ENCODE results near the gene DMKN.

The DMKN gene

DNA sequence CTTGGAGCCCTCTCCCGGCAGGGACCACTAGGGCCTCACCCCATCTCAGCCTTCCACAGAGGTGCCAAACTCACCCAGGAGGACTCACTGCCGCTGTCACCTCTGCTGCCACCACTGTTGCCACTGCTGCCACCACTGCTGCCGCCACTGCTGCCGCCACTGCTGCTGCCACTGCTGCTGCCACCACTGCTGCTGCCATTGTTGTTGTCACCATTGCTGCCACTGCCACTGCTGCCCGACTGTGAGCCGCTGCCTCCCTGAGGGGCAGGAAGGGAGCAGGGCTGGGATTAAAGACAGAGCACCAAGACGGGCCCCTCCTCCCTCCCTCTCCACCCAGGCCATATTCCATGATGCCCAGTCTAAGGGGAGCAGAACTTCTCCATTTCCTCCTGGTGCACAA, 2.1 kb downstream of the DMKN start:
- no peak for FAIRE-seq
- TF ChIP-seq, protein P1, sequence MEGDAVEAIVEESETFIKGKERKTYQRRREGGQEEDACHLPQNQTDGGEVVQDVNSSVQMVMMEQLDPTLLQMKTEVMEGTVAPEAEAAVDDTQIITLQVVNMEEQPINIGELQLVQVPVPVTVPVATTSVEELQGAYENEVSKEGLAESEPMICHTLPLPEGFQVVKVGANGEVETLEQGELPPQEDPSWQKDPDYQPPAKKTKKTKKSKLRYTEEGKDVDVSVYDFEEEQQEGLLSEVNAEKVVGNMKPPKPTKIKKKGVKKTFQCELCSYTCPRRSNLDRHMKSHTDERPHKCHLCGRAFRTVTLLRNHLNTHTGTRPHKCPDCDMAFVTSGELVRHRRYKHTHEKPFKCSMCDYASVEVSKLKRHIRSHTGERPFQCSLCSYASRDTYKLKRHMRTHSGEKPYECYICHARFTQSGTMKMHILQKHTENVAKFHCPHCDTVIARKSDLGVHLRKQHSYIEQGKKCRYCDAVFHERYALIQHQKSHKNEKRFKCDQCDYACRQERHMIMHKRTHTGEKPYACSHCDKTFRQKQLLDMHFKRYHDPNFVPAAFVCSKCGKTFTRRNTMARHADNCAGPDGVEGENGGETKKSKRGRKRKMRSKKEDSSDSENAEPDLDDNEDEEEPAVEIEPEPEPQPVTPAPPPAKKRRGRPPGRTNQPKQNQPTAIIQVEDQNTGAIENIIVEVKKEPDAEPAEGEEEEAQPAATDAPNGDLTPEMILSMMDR (IDR thresholded peaks at IDR 0.05; ENCODE audit: insufficient read depth, missing control alignments) = no peak
- DNase-seq (ENCODE audit: insufficient read length, low spot score) = no peak

DNA sequence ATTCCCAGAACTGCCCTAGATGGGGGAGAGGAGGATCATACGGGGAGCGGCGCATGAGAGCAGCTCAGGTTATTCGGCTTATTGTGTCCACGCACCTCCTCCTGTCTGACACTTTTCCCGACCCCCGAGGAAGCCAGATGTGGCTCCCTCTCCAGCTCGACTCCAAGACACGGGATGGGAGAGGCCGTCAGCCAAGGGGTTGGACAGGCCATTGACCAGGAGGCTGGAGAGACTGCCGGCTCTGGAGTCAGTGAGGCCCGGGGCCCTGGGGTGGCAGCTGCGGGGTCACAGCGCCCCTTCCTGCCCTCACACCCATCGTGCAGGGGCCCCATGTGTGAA, 2.9 kb downstream of the DMKN start:
- DNase-seq (ENCODE audit: insufficient read length, low spot score) = no peak
- TF ChIP-seq, protein P1 (IDR thresholded peaks at IDR 0.05; ENCODE audit: insufficient read depth, missing control alignments) = no peak
- no peak for FAIRE-seq

DNA sequence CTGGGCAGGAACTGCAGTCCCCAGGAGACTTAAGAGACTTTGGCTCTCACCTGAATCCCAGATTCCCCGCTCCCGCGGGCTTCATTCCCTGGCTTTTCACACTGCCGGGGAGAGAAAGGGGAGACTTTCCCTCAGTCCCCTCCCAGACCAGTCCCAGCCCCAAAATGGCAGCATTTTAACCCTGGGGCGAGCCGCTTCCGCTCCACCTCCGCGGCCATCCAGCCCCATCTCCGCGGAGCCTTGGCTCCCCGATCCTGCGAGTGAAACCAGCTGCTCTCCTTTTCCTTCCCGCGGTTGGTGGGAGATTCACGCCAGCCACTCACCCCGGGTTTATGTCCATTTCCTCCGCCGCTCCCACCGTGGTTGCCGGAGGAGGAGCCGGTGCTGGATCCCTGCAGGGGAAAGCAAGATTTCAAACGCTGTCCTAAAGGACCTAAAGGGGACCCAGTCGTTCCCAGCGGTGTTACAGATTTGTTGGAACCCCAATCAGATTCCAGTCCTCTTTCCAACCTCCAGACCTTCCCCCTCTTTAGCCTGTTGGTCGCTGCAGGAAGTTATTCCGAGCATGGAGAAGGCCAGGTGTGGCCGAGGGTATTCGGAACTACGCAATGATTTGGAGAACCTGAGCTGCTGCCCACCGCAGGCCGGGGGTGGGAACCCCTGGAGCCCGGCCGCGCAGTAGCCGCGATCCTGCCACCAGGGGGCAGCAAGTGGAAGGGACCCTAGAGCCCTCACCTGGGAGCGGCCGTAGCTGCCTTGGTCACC, 3.4 kb downstream of the DMKN start:
- peak; percentile 89 for DNase-seq (ENCODE audit: insufficient read length, low spot score)

DNA sequence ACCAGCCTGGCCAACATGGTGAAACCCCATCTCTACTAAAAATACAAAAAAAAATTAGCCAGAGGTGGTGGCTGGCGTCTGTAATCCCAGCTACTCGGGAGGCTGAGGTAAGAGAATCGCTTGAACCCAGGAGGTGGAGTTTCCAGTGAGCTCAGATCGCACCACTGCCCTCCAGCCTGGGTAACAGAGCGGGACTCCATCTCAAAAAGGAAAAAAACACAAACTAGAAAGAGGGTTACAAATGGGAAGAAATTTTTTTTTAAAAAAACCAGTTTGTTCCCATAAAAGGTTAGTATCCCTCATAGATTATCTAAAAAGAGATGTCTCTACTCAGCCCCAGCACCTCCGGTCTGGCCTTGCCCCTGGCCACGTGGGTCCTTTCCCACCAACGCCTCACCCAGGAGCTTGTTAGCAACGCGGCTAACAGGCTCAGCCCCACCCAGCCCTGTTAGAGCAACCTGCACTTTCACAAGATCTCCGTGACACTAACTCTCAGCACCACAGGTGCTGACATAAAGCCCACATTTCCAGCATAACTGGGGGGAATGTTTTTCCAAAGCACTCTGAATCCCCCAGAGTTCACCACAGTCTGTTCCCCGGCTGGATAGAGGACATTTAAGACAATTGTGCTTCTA, 4.3 kb downstream of the DMKN start:
- DNase-seq (ENCODE audit: insufficient read length, low spot score) = no peak
- no peak for FAIRE-seq
- TF ChIP-seq, protein P1 (IDR thresholded peaks at IDR 0.05; ENCODE audit: insufficient read depth, missing control alignments) = no peak

More for the DNA sequence above, 3.4 kb downstream of the DMKN start:
- no peak for FAIRE-seq
- TF ChIP-seq, protein P1 (IDR thresholded peaks at IDR 0.05; ENCODE audit: insufficient read depth, missing control alignments) = peak; percentile 66

DNA sequence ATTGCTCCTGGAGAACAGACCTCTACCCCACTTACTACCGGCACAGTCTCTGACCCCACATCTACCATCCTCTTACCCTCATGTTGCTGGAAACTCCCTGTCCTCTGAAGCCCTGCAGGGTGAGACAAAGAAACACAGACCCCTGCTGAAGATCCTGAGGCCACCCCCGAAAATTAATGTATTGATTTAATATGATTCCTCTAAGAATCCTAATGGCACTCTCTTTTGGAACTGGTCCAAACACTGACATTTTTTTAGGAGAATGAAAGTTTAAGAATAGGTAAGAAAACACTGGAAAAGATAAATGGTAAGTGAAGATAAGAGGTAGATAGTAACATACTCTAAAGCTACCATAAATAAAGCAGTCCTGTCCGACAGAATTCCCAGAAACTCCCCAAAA, 5.3 kb downstream of the DMKN start:
- DNase-seq (ENCODE audit: insufficient read length, low spot score) = no peak
- no peak for FAIRE-seq
- TF ChIP-seq, protein P1 (IDR thresholded peaks at IDR 0.05; ENCODE audit: insufficient read depth, missing control alignments) = no peak

DNA sequence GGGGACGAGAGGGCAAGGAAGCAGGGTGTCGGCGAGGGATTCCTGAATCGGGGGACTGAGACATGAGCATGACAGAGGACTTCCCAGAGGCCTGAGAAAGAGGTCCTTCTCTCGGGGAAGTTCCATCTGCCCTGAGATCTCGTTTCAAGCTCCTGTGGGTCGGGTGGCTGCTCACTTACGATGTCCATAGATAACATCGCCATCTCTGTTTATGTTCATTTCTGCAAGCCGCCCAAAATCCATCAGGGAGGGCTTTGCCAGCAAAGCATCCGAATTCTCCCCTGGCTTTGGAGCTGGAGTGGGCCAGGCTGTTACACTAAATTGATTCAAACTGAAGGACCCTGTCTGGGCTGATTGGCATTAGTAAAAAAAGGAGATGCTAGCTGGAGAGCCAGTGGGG, 5.9 kb downstream of the DMKN start:
- TF ChIP-seq, protein P1 (IDR thresholded peaks at IDR 0.05; ENCODE audit: insufficient read depth, missing control alignments) = no peak
- FAIRE-seq = no peak
- DNase-seq (ENCODE audit: insufficient read length, low spot score) = no peak

DNA sequence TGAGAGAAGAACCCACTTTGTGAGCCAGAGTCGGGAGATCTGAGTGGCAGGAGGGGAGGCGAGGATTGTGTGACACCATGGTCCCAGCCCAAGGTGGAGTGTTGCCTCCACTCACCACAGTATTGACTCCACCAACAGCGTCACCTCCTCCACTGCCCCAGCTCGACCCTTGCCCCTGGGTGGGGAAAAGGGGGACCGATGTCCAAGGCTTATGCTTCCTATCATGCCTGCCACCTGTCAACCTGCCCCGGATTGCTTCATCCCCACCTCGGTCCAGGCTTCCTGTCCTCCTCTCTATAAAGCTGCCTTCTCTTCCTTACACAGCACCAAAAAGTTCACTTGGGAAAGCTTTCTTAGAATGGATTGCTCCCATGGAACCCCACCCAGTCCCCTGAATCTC, 7.4 kb downstream of the DMKN start:
- DNase-seq (ENCODE audit: insufficient read length, low spot score) (no peak), FAIRE-seq (no peak)
- TF ChIP-seq, protein P1 (IDR thresholded peaks at IDR 0.05; ENCODE audit: insufficient read depth, missing control alignments) = no peak

Measured in D721Med (cell line).